SH-SY5Y (cell line): ENCODE data around the gene RCAN2.

ENCODE experiments used
- GATA2 ChIP-seq: IDR thresholded peaks from 2 replicates; pipeline ENCODE4 v1.6.1; 2011; ENCODE audit warnings: mild to moderate bottlenecking, low read depth, low read length
- GATA3 ChIP-seq: IDR thresholded peaks from 2 replicates; pipeline ENCODE4 v1.6.1; 2011; ENCODE audit warnings: low read depth, mild to moderate bottlenecking, low read length, moderate library complexity

- no peak for TF ChIP-seq GATA3
- no peak for TF ChIP-seq GATA2
Measured at GRCh38 chr6:46491628-46492547, 639 bp upstream of the RCAN2 start.
